Measurements from ENCODE around the gene TPCN2. TPM values are rescaled to one million over a fixed set of nuclear protein-coding genes. Genes with fewer than 3 reads are reported as not detected.
A peak's percentile ranks its signal among the peaks of the same experiment; 100 is the strongest.

TPCN2 gene
- total RNA-seq, 1 experiment from 2014 or later = 28.9 TPM

DNA sequence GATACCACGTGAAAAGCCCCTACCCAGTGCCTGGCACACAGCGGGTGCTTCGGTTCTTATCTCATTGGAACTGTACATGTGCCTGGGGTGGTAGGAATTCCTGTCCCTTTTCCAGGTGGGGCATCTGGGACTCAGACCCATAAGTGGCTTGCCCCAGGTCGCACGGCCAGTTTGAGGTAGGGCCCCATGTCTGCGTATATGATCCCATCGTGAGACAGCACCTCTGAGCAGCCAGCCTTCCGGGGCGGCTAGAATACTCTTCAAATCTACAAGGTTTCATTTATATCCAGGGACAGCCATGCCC is 73.5 kb downstream of the TPCN2 start:
- no TSS peak for BruUV-seq (replicated peaks)
- H3K4me1 ChIP-seq (ENCODE audit: insufficient read depth, low read length, poor library complexity, severe bottlenecking) = peaks cover 20% of the 10 kb centered on the region
- no peak for DNase-seq (ENCODE audit: low spot score)
- H3K27ac ChIP-seq (ENCODE audit: low read depth, low read length, poor library complexity, severe bottlenecking) = peak overlapping the region; percentile 54
- no peak overlapping the region for H3K4me3 ChIP-seq (ENCODE audit: low read depth, low read length, poor library complexity, severe bottlenecking)
- H3K36me3 ChIP-seq (ENCODE audit: insufficient read depth, low read length, poor library complexity, severe bottlenecking) = no peaks in the 10 kb centered on the region
- no peaks in the 10 kb centered on the region for H3K27me3 ChIP-seq (replicated peaks; ENCODE audit: insufficient read depth, low read depth, low read length, poor library complexity)
- TF ChIP-seq, protein P1, sequence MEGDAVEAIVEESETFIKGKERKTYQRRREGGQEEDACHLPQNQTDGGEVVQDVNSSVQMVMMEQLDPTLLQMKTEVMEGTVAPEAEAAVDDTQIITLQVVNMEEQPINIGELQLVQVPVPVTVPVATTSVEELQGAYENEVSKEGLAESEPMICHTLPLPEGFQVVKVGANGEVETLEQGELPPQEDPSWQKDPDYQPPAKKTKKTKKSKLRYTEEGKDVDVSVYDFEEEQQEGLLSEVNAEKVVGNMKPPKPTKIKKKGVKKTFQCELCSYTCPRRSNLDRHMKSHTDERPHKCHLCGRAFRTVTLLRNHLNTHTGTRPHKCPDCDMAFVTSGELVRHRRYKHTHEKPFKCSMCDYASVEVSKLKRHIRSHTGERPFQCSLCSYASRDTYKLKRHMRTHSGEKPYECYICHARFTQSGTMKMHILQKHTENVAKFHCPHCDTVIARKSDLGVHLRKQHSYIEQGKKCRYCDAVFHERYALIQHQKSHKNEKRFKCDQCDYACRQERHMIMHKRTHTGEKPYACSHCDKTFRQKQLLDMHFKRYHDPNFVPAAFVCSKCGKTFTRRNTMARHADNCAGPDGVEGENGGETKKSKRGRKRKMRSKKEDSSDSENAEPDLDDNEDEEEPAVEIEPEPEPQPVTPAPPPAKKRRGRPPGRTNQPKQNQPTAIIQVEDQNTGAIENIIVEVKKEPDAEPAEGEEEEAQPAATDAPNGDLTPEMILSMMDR (conservative IDR thresholded peaks at IDR 0.05; ENCODE audit: low read depth, low read length) = no peak
- TF ChIP-seq EZH2 (IDR thresholded peaks at IDR 0.05; ENCODE audit: borderline replicate concordance, low read depth, low read length, poor library complexity, severe bottlenecking) = no peak
- intact Hi-C loops (cut with micrococcal nuclease; ENCODE audit: unreplicated experiment) = no loop called here
- ChIA-PET POLR2A (ENCODE audit: low non-redundant PET) (no interaction called here), CTCF (no interaction called here)
- H3K9me3 ChIP-seq (ENCODE audit: low read depth, low read length, poor library complexity, severe bottlenecking) = no peaks in the 10 kb centered on the region

DNA sequence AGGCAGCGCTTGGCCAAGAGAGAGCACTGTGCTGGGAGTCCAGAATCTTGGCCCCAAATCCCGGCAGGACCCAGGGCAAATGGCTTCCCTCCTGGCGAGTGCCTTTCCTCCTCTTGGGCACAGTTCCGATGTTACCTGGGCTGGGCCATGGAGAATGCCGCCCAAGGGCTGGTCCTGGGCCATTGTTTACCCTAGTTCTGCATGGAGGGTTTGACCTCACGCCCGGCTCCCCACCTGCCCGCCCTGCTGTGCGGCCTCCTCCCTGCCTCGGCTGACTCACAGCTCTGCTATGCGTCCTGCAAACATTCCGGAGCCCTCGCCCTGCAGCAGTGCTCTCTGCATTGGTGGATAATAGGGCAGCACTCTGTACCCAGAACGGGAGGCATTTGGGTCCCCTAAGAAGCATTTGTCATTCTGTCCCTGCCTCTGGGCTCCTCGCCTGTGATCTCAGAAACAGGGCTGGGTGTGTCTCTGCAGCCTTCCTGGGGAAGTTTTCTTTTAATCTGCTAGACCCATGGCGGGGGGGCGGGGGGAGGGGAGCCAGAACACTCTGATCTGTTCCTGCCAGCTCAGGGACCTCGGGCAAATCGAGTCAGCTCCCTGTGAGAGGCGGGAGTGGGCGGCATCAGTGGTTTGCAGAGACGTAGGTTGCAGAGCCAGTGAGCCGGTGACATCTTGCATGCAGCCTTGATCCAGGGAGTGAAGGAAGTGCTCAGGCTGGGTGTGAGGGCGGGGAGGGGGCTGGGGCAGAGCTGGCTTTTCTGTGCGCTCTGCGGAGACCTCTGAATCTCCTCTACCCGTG is 74.1 kb downstream of the TPCN2 start:
- ChIA-PET CTCF (interaction anchor here (0.7 kb wide), 1 partner anchor 539 kb away, joined by 11 read pairs; no protein-coding TSS in a partner anchor), POLR2A (ENCODE audit: low non-redundant PET) (no interaction called here)
- peak; percentile 72 for DNase-seq (ENCODE audit: low spot score)
- Histone ChIP-seq H3K27ac (ENCODE audit: low read depth, low read length, poor library complexity, severe bottlenecking) (peak overlapping the region; percentile 54), H3K36me3 (ENCODE audit: insufficient read depth, low read length, poor library complexity, severe bottlenecking) (peaks cover 1% of the 10 kb centered on the region), H3K27me3 (replicated peaks; ENCODE audit: insufficient read depth, low read depth, low read length, poor library complexity) (no peaks in the 10 kb centered on the region), H3K4me1 (ENCODE audit: insufficient read depth, low read length, poor library complexity, severe bottlenecking) (peaks cover 20% of the 10 kb centered on the region), H3K4me3 (ENCODE audit: low read depth, low read length, poor library complexity, severe bottlenecking) (no peak overlapping the region), H3K9me3 (ENCODE audit: low read depth, low read length, poor library complexity, severe bottlenecking) (peaks cover 2% of the 10 kb centered on the region)
- intact Hi-C loops (cut with micrococcal nuclease; ENCODE audit: unreplicated experiment) = no loop called here
- no peak for TF ChIP-seq EZH2 (IDR thresholded peaks at IDR 0.05; ENCODE audit: borderline replicate concordance, low read depth, low read length, poor library complexity, severe bottlenecking)
- TF ChIP-seq, protein P1 (conservative IDR thresholded peaks at IDR 0.05; ENCODE audit: low read depth, low read length) = no peak
- no TSS peak for BruUV-seq (replicated peaks)

DNA sequence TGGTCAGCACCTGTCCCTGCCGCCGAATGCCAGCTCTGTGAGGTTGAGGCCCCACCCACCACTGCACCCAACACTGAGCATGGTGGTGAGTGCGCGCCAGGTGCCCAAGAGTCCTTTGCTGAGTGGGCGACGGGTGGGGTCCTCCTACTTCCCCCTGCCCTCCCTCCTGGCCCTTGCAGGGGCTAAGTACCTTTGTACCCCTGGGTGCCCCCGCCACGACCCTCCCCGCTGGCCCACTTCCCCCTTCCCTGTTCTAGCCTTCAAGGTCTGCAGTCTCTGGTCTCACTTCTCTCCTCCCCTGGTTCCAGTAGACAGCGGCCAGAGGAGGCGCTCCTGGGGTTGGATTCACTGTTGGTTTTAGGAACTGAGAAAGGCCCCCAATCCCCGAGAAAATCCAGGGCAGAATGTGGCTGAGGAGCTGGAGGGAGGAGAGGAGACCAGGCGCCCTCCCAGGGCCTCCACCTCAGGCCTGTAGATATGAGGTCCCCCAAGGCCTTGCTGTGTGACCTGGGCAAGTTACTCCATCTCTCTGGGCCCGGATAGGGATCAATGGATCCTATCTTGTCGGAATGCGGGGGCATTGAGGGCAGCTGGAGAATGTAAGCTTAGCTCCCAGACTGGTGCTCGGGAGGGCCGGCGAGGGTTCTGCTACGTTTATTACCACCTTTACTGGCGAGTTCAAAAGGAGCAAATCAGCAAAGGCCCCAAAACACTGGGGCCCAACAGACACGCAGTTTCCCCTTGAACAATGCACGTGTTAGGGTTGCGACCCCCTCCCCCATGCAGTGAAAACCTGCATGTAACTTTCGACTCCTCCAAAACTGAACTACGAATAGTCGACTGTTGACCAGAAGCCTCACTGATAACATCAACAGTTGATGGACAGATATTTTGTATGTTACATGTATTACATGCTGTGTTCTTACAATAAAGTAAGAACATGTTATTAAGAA is 75.1 kb downstream of the TPCN2 start:
- DNase-seq (ENCODE audit: low spot score) = no peak
- ChIA-PET POLR2A (ENCODE audit: low non-redundant PET) (no interaction called here), CTCF (no interaction called here)
- TF ChIP-seq EZH2 (IDR thresholded peaks at IDR 0.05; ENCODE audit: borderline replicate concordance, low read depth, low read length, poor library complexity, severe bottlenecking) = no peak
- TF ChIP-seq, protein P1 (conservative IDR thresholded peaks at IDR 0.05; ENCODE audit: low read depth, low read length) = 0 out of 2 replicates have a peak, but pooled peaks have one; percentile 21
- Histone ChIP-seq H3K9me3 (ENCODE audit: low read depth, low read length, poor library complexity, severe bottlenecking) (peaks cover 13% of the 10 kb centered on the region), H3K4me3 (ENCODE audit: low read depth, low read length, poor library complexity, severe bottlenecking) (no peak overlapping the region), H3K36me3 (ENCODE audit: insufficient read depth, low read length, poor library complexity, severe bottlenecking) (peaks cover 4% of the 10 kb centered on the region), H3K4me1 (ENCODE audit: insufficient read depth, low read length, poor library complexity, severe bottlenecking) (peaks cover 20% of the 10 kb centered on the region), H3K27ac (ENCODE audit: low read depth, low read length, poor library complexity, severe bottlenecking) (peak overlapping the region; percentile 54), H3K27me3 (replicated peaks; ENCODE audit: insufficient read depth, low read depth, low read length, poor library complexity) (no peaks in the 10 kb centered on the region)
- no TSS peak for BruUV-seq (replicated peaks)
- intact Hi-C loops (cut with micrococcal nuclease; ENCODE audit: unreplicated experiment) = no loop called here

Measured in A673 (cell line).